MCF 10A (cell line): ENCODE results near the gene NAALADL2. TPM values are rescaled to one million over a fixed set of nuclear protein-coding genes. Genes with fewer than 3 reads are reported as not detected.

Experiments used
- BruUV-seq: library from RNA; stranded (reverse); fragments of 400-500 nt; replicated peaks from 2 replicates; lab custom pipeline; 2021; lab: Mats Ljungman, UMichigan
- CTCF ChIA-PET: fragments of 300-600 bp; sonication (Branson Sonifier 250); formaldehyde crosslinking; extraction: SDS; loops from one replicate; lab custom pipeline; 2021; ENCODE audit warnings: antibody characterized with exemption, inconsistent platforms; lab: Yijun Ruan, JAX
- POLR2A ChIA-PET: fragments of 300-600, 350-650 bp; sonication (Branson Sonifier 250); formaldehyde crosslinking; extraction: SDS; loops from one replicate; lab custom pipeline; 2020; ENCODE audit warnings: antibody characterized with exemption, inconsistent platforms; lab: Yijun Ruan, JAX
- DNase-seq: peaks from one replicate; pipeline ENCODE4 v3.0.0-alpha.2; 2018; ENCODE audit not compliant: unreplicated experiment
- H3K27ac Mint-ChIP-seq: one replicate; pipeline ENCODE4 v1.8.0; 2022; ENCODE audit warnings: mild to moderate bottlenecking, low read depth, mixed read lengths; ENCODE audit not compliant: unreplicated experiment
- H3K27me3 Mint-ChIP-seq: one replicate; pipeline ENCODE4 v1.8.0; 2022; ENCODE audit warnings: mixed read lengths; ENCODE audit not compliant: insufficient read depth, unreplicated experiment
- H3K36me3 Mint-ChIP-seq: one replicate; pipeline ENCODE4 v1.8.0; 2022; ENCODE audit warnings: mild to moderate bottlenecking, moderate library complexity, mixed read lengths; ENCODE audit not compliant: insufficient read depth, unreplicated experiment
- H3K4me1 Mint-ChIP-seq: one replicate; pipeline ENCODE4 v1.8.0; 2022; ENCODE audit warnings: mixed read lengths; ENCODE audit not compliant: insufficient read depth, unreplicated experiment
- H3K4me3 Mint-ChIP-seq: one replicate; pipeline ENCODE4 v1.8.0; 2022; ENCODE audit warnings: mild to moderate bottlenecking, moderate library complexity, mixed read lengths; ENCODE audit not compliant: unreplicated experiment
- H3K9me3 Mint-ChIP-seq: one replicate; pipeline ENCODE4 v1.8.0; 2022; ENCODE audit warnings: mixed read lengths; ENCODE audit not compliant: unreplicated experiment
- CTCF ChIP-seq: fragments of 200-600 bp; IDR thresholded peaks from one replicate; pipeline ENCODE4 v1.8.0; 2022; ENCODE audit warnings: antibody characterized with exemption, mild to moderate bottlenecking; ENCODE audit not compliant: unreplicated experiment
- intact Hi-C: fragments of 100-400 bp; cut with micrococcal nuclease; formaldehyde crosslinking; loops from 2 replicates; pipeline ENCODE4 v1.14.1; 2022
- total RNA-seq: library from RNA; stranded (reverse); gene quantifications from 2 replicates; pipeline ENCODE4 v1.2.3, GENCODE V29; 2022

Gene NAALADL2
- total RNA-seq, 1 experiment from 2014 or later: 4.2 TPM

- no peaks in the 10 kb centered on the region for H3K27me3 Mint-ChIP-seq
- TF ChIP-seq CTCF: no peak
- no peak overlapping the region for H3K27ac Mint-ChIP-seq
- H3K36me3 Mint-ChIP-seq: no peaks in the 10 kb centered on the region
- no TSS peak for BruUV-seq
- H3K4me3 Mint-ChIP-seq: no peak overlapping the region
- no peaks in the 10 kb centered on the region for H3K9me3 Mint-ChIP-seq
- H3K4me1 Mint-ChIP-seq: no peaks in the 10 kb centered on the region
- ChIA-PET POLR2A (interaction anchor here (0.6 kb wide), 1 partner anchor 142 kb away, joined by 6 read pairs; no protein-coding TSS in a partner anchor), CTCF (interaction anchor here (0.7 kb wide), 2 partner anchors 38 to 1019 kb away, joined by 3 to 4 read pairs; no protein-coding TSS in a partner anchor)
- no peak for DNase-seq
- intact Hi-C loops: no loop called here
These were observed 618.6 kb downstream of the NAALADL2 start for GRCh38 chr3:175477651-175478224.

GRCh38 chr3:175478301-175478700 lies 619.2 kb downstream of the NAALADL2 start:
- POLR2A ChIA-PET: interaction anchor here (0.6 kb wide), 1 partner anchor 142 kb away, joined by 6 read pairs; no protein-coding TSS in a partner anchor

GRCh38 chr3:175479175-175479574 lies 620.0 kb downstream of the NAALADL2 start:
- POLR2A ChIA-PET: no interaction called here
- Mint-ChIP-seq H3K4me1 (no peaks in the 10 kb centered on the region), H3K9me3 (no peaks in the 10 kb centered on the region), H3K27ac (no peak overlapping the region), H3K36me3 (no peaks in the 10 kb centered on the region), H3K27me3 (no peaks in the 10 kb centered on the region), H3K4me3 (no peak overlapping the region)
- no peak for TF ChIP-seq CTCF
- BruUV-seq: no TSS peak
- CTCF ChIA-PET: no interaction called here
- no peak for DNase-seq
- intact Hi-C loops: no loop called here

More at GRCh38 chr3:175478301-175478700, 619.2 kb downstream of the NAALADL2 start:
- BruUV-seq: no TSS peak
- Mint-ChIP-seq H3K27me3 (no peaks in the 10 kb centered on the region), H3K36me3 (no peaks in the 10 kb centered on the region), H3K4me1 (no peaks in the 10 kb centered on the region), H3K9me3 (no peaks in the 10 kb centered on the region), H3K4me3 (no peak overlapping the region), H3K27ac (no peak overlapping the region)
- intact Hi-C loops: no loop called here
- CTCF ChIA-PET: interaction anchor here (0.7 kb wide), 2 partner anchors 37 to 1018 kb away, joined by 3 to 4 read pairs; no protein-coding TSS in a partner anchor
- DNase-seq: no peak
- TF ChIP-seq CTCF: no peak

GRCh38 chr3:175479800-175480199 lies 620.7 kb downstream of the NAALADL2 start:
- no TSS peak for BruUV-seq
- ChIA-PET CTCF (no interaction called here), POLR2A (no interaction called here)
- no peak for DNase-seq
- H3K4me3 Mint-ChIP-seq: no peak overlapping the region
- intact Hi-C loops: no loop called here
- no peak for TF ChIP-seq CTCF
- no peaks in the 10 kb centered on the region for H3K9me3 Mint-ChIP-seq
- no peaks in the 10 kb centered on the region for H3K4me1 Mint-ChIP-seq
- no peaks in the 10 kb centered on the region for H3K27me3 Mint-ChIP-seq
- no peak overlapping the region for H3K27ac Mint-ChIP-seq
- no peaks in the 10 kb centered on the region for H3K36me3 Mint-ChIP-seq
